Pancreas (tissue), 10 donors: ENCODE data around the gene CREB3L4. TPM values are rescaled to one million over a fixed set of nuclear protein-coding genes. Genes with fewer than 3 reads are reported as not detected.

ENCODE experiments used
- ATAC-seq, 4 donors: fragments of 200-7000 bp; cut with Tn5 transposase; one replicate each; pipeline versions ENCODE4 v1.8.0 to v1.9.1; 2020; ENCODE audit warnings: mild to moderate bottlenecking in 4 of 4, moderate library complexity in 4 of 4
- DNase-seq, 6 donors: peaks; one replicate each; pipeline ENCODE4 v3.0.0-alpha.2; 2020
- FAIRE-seq: peaks from 2 replicates; lab custom pipeline; 2012; peaks lifted over from hg19 to GRCh38; lab: Jason Lieb, UNC
- H3K27ac ChIP-seq, 4 donors: fragments of 200-600 bp; sonication (generic); 1 replicate in 3 of 4; 2 replicates in 1 of 4; pipeline versions ENCODE4 v1.5.0 to v1.8.0; 2020
- H3K27me3 ChIP-seq, 4 donors: fragments of 200-600 bp; one replicate each; pipeline ENCODE4 v1.8.0; 2021
- H3K36me3 ChIP-seq, 3 donors: fragments of 200-600 bp; sonication (generic) in 1 of 3; one replicate each; pipeline versions ENCODE4 v1.5.0 to v1.8.0; 2020 to 2021
- H3K4me1 ChIP-seq, 3 donors: fragments of 200-600 bp; one replicate each; pipeline ENCODE4 v1.8.0; 2021
- H3K4me3 ChIP-seq, 4 donors: fragments of 200-600 bp; sonication (generic) in 2 of 4; one replicate each; pipeline versions ENCODE4 v1.5.0 to v1.8.0; 2020 to 2021
- H3K9me3 ChIP-seq, 4 donors: fragments of 200-600 bp; one replicate each; pipeline ENCODE4 v1.8.0; 2021
- CTCF ChIP-seq, 4 donors: fragments of 200-600 bp; sonication (generic) in 3 of 4; IDR thresholded peaks; one replicate each; pipeline versions ENCODE4 v1.5.0 to v1.8.0; 2021; ENCODE audit warnings: antibody characterized with exemption in 4 of 4
- WGBS, 2 donors: extraction: QIAGEN DNeasy Blood & Tissue Kit; methylation state at CpG; one replicate each; pipeline ENCODE4 v1.1.7; 2013; 5-methylcytosine and 5-hydroxymethylcytosine counted together
- intact Hi-C, 3 donors: fragments of 100-400 bp; cut with DNase I; formaldehyde crosslinking; loops; one replicate each; pipeline versions ENCODE4 v1.11.1 to v1.14.2; 2022
- polyA plus RNA-seq, 2 donors: library from polyadenylated mRNA; stranded (reverse); fragments of 200-250 nt; gene quantifications; one replicate each; pipeline ENCODE4 v1.2.3, GENCODE V29; 2013
- total RNA-seq, 6 donors: library from RNA; stranded (reverse); fragmentation: NEBNext Ultra II Directional in 4 of 6; extraction: Animal tissue kit (Norgen Biotek cat#: 25700) in 4 of 6; gene quantifications; one replicate each; pipeline versions ENCODE4 v1.2.1 to v1.2.4, GENCODE V29; 2021 to 2023
- donor health status: healthy with polysubstance abuse.
- donor health status: DM: no; HTN: no; CAD: no; lungs with moderate emphysema.
- donor health status: DM: no; HTN: no; CAD: no.
- donor health status: control.
- donor health status: control.
- donor health status: Bipolar disorder and iron deficiency.
- donor health status: DM: yes; HTN: yes; CAD: no.
- donor health status: DM: no; HTN: no; CAD: no.
- donor health status: DM: no; HTN: no; CAD: no.
- donor health status: DM: yes; HTN: yes; CAD: no.

The CREB3L4 gene
- total and polyA plus RNA-seq, 8 donors = 6.5 to 19.6 (median 9.6) TPM

GRCh38 chr1:153951801-153952200 lies 15.9 kb upstream of the CREB3L4 start:
- Histone ChIP-seq H3K36me3 (peaks cover 0 to 39% (median 6%) of the 10 kb centered on the region in 3 donors), H3K4me1 (peaks cover 0 to 7% (median 0%) of the 10 kb centered on the region in 3 donors), H3K9me3 (no peaks in the 10 kb centered on the region), H3K4me3 (no peak overlapping the region), H3K27ac (no peak overlapping the region), H3K27me3 (no peaks in the 10 kb centered on the region)
- peak in 1 of 6 donors; percentile 52 for DNase-seq
- ATAC-seq = no peak
- WGBS, 2 donors = 87 to 91% methylated on average over 2 of the region's 2 CpGs
- intact Hi-C loops = no loop called here
- no peak for TF ChIP-seq CTCF (IDR thresholded peaks at IDR 0.05)
- FAIRE-seq = no peak

GRCh38 chr1:153953859-153954365 lies 13.8 kb upstream of the CREB3L4 start:
- no peak for FAIRE-seq
- Histone ChIP-seq H3K4me3 (no peak overlapping the region), H3K4me1 (peaks cover 0 to 13% (median 4%) of the 10 kb centered on the region in 3 donors), H3K27ac (no peak overlapping the region), H3K27me3 (no peaks in the 10 kb centered on the region), H3K9me3 (no peaks in the 10 kb centered on the region), H3K36me3 (peaks cover 0 to 28% (median 6%) of the 10 kb centered on the region in 3 donors)
- peak in 1 of 6 donors; percentile 9 for DNase-seq
- 71% methylated on average over 4 of the region's 4 CpGs for WGBS, 2 donors
- intact Hi-C loops = no loop called here
- ATAC-seq = no peak
- TF ChIP-seq CTCF (IDR thresholded peaks at IDR 0.05) = no peak

GRCh38 chr1:153954826-153955225 lies 12.9 kb upstream of the CREB3L4 start:
- peaks cover 0 to 13% (median 4%) of the 10 kb centered on the region in 3 donors for H3K4me1 ChIP-seq
- intact Hi-C loops = no loop called here
- TF ChIP-seq CTCF (IDR thresholded peaks at IDR 0.05) = no peak
- DNase-seq = peak in 1 of 6 donors; percentile 55
- H3K27me3 ChIP-seq = no peaks in the 10 kb centered on the region
- WGBS, 2 donors = 90 to 95% methylated on average over 10 of the region's 10 CpGs
- no peak for ATAC-seq
- FAIRE-seq = no peak
- no peaks in the 10 kb centered on the region for H3K9me3 ChIP-seq
- peaks cover 0 to 28% (median 6%) of the 10 kb centered on the region in 3 donors for H3K36me3 ChIP-seq
- H3K4me3 ChIP-seq = no peak overlapping the region
- H3K27ac ChIP-seq = no peak overlapping the region

- H3K4me1 ChIP-seq = peaks cover 5 to 22% (median 5%) of the 10 kb centered on the region in 3 donors
- DNase-seq = peak in 1 of 6 donors; percentile 9
- peaks cover 0 to 13% (median 4%) of the 10 kb centered on the region in 3 donors for H3K36me3 ChIP-seq
- H3K27ac ChIP-seq = peak overlapping the region in 2 of 4 donors; percentile 67 to 91
- ATAC-seq = no peak
- TF ChIP-seq CTCF (IDR thresholded peaks at IDR 0.05) = no peak
- WGBS, 2 donors = 29 to 34% methylated on average over 6 of the region's 6 CpGs
- H3K27me3 ChIP-seq = no peaks in the 10 kb centered on the region
- intact Hi-C loops = no loop called here
- H3K9me3 ChIP-seq = no peaks in the 10 kb centered on the region
- H3K4me3 ChIP-seq = peak overlapping the region; percentile 67 to 91 (median 78)
- FAIRE-seq = no peak
These were observed 10.5 kb upstream of the CREB3L4 start for GRCh38 chr1:153956997-153957715.

GRCh38 chr1:153957744-153958110 lies 10.0 kb upstream of the CREB3L4 start:
- Histone ChIP-seq H3K4me3 (peak overlapping the region; percentile 67 to 91 (median 78)), H3K27me3 (no peaks in the 10 kb centered on the region), H3K36me3 (peaks cover 0 to 7% (median 0%) of the 10 kb centered on the region in 3 donors), H3K27ac (peak overlapping the region in 3 of 4 donors; percentile 67 to 91 (median 79)), H3K9me3 (no peaks in the 10 kb centered on the region), H3K4me1 (peaks cover 7 to 27% (median 10%) of the 10 kb centered on the region in 3 donors)
- TF ChIP-seq CTCF (IDR thresholded peaks at IDR 0.05) = no peak
- intact Hi-C loops = no loop called here
- WGBS, 2 donors = 0% methylated on average over 12 to 13 of the region's 13 CpGs
- FAIRE-seq = no peak
- ATAC-seq = peak in 3 of 4 donors; percentile 0 to 5 (median 3)
- no peak for DNase-seq
